ENCODE results near the gene LPCAT1.
"Not testable (repeated sequence)": the region's sequence is repeated elsewhere in the genome, so short reads cannot be mapped to it uniquely, and the experiment has no call there.

The LPCAT1 gene

GRCh38 chr5:1541702-1542400, 18.1 kb upstream of the LPCAT1 start:
- no peak for DNase-seq (ENCODE audit: low spot score)

- no peak for DNase-seq (ENCODE audit: low spot score)
Measured at GRCh38 chr5:1540831-1541701, 17.3 kb upstream of the LPCAT1 start.

- no peak for DNase-seq (ENCODE audit: low spot score)
Measured at GRCh38 chr5:1540166-1540565, 16.4 kb upstream of the LPCAT1 start.

GRCh38 chr5:1539393-1540161, 15.8 kb upstream of the LPCAT1 start:
- DNase-seq (ENCODE audit: low spot score), result not testable (repeated sequence)

GRCh38 chr5:1538741-1539392, 15.1 kb upstream of the LPCAT1 start:
- DNase-seq (ENCODE audit: low spot score), result no peak

- DNase-seq (ENCODE audit: low spot score), result no peak
Measured at GRCh38 chr5:1538276-1538675, 14.5 kb upstream of the LPCAT1 start.

GRCh38 chr5:1537603-1538154, 13.9 kb upstream of the LPCAT1 start:
- DNase-seq (ENCODE audit: low spot score), result no peak

- DNase-seq (ENCODE audit: low spot score), result no peak
Measured at GRCh38 chr5:1536871-1537602, 13.3 kb upstream of the LPCAT1 start.

- DNase-seq (ENCODE audit: low spot score), result no peak
Measured at GRCh38 chr5:1536322-1536845, 12.6 kb upstream of the LPCAT1 start.

- DNase-seq (ENCODE audit: low spot score), result no peak
Measured at GRCh38 chr5:1535646-1536045, 11.9 kb upstream of the LPCAT1 start.

GRCh38 chr5:1532384-1532783, 8.6 kb upstream of the LPCAT1 start:
- no peak for DNase-seq (ENCODE audit: low spot score)

GRCh38 chr5:1529498-1529897, 5.7 kb upstream of the LPCAT1 start:
- DNase-seq (ENCODE audit: low spot score), result no peak

- no peak for DNase-seq (ENCODE audit: low spot score)
Measured at GRCh38 chr5:1527533-1528205, 3.9 kb upstream of the LPCAT1 start.

- no peak for DNase-seq (ENCODE audit: low spot score)
Measured at GRCh38 chr5:1526681-1527131, 2.9 kb upstream of the LPCAT1 start.

- DNase-seq (ENCODE audit: low spot score), result no peak
Measured at GRCh38 chr5:1526190-1526631, 2.5 kb upstream of the LPCAT1 start.

GRCh38 chr5:1525624-1526189, 1.9 kb upstream of the LPCAT1 start:
- DNase-seq (ENCODE audit: low spot score), result no peak

GRCh38 chr5:1524799-1525623, 1.3 kb upstream of the LPCAT1 start:
- no peak for DNase-seq (ENCODE audit: low spot score)

GRCh38 chr5:1524481-1524798, 680 bp upstream of the LPCAT1 start:
- no peak for DNase-seq (ENCODE audit: low spot score)

GRCh38 chr5:1523480-1523792, 324 bp downstream of the LPCAT1 start:
- DNase-seq (ENCODE audit: low spot score), result no peak

Measured in COLO829 (cell line).